Measurements from ENCODE around the gene ST7L.

Gene ST7L

GRCh38 chr1:112619518-112620376, 806 bp upstream of the ST7L start, which contains the start of gene CAPZA1:
TSS of gene CAPZA1 (plus strand) at chr1:112619832. CDS start at chr1:112619845, 13 bp downstream.
- ChIA-PET CTCF (no interaction called here), POLR2A (interaction anchor here (0.6 to 2.5 kb wide), 26 partner anchors 9 to 276 kb away, joined by 3 to 22 read pairs (median 5); partner anchors contain the start of genes MOV10 and RHOC)
- DNase-seq (ENCODE audit: extremely low spot score) = peak; percentile 94
- TF ChIP-seq FOXM1 (IDR thresholded peaks at IDR 0.05; ENCODE audit: borderline replicate concordance) (no peak), ELF4 (IDR thresholded peaks at IDR 0.05) (peak; percentile 71), L3MBTL2 (conservative IDR thresholded peaks at IDR 0.05) (peak; percentile 92), NFRKB (IDR thresholded peaks at IDR 0.05) (no peak; the same call in 1 of the 2 replicates), TARDBP (IDR thresholded peaks at IDR 0.05) (no peak), FOXA1 (IDR thresholded peaks at IDR 0.05) (no peak), SP1 (IDR thresholded peaks at IDR 0.05) (no peak), BHLHE40 (IDR thresholded peaks at IDR 0.05; ENCODE audit: borderline replicate concordance) (no peak), CTBP1 (IDR thresholded peaks at IDR 0.05; ENCODE audit: borderline replicate concordance) (no peak), ARNT (IDR thresholded peaks at IDR 0.05) (no peak), LEF1 (IDR thresholded peaks at IDR 0.05; ENCODE audit: borderline replicate concordance) (no peak), ZNF384 (IDR thresholded peaks at IDR 0.05) (no peak), FOXK2 (IDR thresholded peaks at IDR 0.05) (no peak)
- TF ChIP-seq, protein P1, sequence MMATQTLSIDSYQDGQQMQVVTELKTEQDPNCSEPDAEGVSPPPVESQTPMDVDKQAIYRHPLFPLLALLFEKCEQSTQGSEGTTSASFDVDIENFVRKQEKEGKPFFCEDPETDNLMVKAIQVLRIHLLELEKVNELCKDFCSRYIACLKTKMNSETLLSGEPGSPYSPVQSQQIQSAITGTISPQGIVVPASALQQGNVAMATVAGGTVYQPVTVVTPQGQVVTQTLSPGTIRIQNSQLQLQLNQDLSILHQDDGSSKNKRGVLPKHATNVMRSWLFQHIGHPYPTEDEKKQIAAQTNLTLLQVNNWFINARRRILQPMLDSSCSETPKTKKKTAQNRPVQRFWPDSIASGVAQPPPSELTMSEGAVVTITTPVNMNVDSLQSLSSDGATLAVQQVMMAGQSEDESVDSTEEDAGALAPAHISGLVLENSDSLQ (IDR thresholded peaks at IDR 0.05) = peak; percentile 95

- ChIA-PET CTCF (no interaction called here), POLR2A (interaction anchor here (0.9 to 2.5 kb wide), 20 partner anchors 8 to 455 kb away, joined by 3 to 22 read pairs (median 6); partner anchors contain the start of genes LRIG2, MOV10 and RHOC)
- no peak for DNase-seq (ENCODE audit: extremely low spot score)
- no peak for TF ChIP-seq NFRKB (IDR thresholded peaks at IDR 0.05)
- TF ChIP-seq HDGF (IDR thresholded peaks at IDR 0.05; ENCODE audit: borderline replicate concordance) = no peak
- TF ChIP-seq ARNT (IDR thresholded peaks at IDR 0.05) = no peak
Observed at GRCh38 chr1:112618114-112618720, 724 bp downstream of the ST7L start.

DNA sequence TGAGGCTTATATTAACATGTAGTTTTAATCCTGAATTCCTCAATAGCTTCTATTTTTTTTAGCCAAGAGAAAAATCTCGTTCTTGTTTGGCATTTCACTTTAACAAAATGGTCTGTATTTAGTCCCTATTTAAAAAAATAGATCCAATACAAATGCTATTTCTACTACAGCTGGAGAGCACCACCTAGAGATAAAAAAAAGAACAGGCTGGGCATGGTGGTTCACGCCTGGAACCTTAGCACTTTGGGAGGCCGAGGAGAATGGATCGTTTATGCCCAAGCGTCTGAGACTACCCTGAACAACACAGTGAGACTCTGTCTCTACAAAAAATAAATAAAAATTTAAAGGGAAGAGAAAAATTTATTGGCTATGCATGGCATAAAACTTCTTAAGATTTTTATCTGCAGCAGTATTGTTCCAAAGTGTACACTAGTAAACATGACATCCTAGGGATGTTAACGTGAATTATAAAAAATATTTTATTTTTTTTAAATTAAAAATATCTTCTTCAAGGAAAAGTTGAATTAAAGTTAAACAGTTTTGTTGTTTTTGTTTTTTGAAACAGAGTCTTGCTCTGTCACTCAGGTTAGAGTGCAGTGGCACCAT, 4.4 kb downstream of the ST7L start:
- ChIA-PET POLR2A (interaction anchor here (1.4 kb wide), 1 partner anchor 219 kb away, joined by 4 read pairs; no protein-coding TSS in a partner anchor), CTCF (interaction anchor here (0.7 to 1.9 kb wide), 4 partner anchors 24 to 221 kb away, joined by 3 to 7 read pairs (median 4); partner anchors contain the start of gene MOV10)
- TF ChIP-seq ZNF384 (IDR thresholded peaks at IDR 0.05) (peak; percentile 76), ARNT (IDR thresholded peaks at IDR 0.05) (no peak)
- peak; percentile 18 for DNase-seq (ENCODE audit: extremely low spot score)

DNA sequence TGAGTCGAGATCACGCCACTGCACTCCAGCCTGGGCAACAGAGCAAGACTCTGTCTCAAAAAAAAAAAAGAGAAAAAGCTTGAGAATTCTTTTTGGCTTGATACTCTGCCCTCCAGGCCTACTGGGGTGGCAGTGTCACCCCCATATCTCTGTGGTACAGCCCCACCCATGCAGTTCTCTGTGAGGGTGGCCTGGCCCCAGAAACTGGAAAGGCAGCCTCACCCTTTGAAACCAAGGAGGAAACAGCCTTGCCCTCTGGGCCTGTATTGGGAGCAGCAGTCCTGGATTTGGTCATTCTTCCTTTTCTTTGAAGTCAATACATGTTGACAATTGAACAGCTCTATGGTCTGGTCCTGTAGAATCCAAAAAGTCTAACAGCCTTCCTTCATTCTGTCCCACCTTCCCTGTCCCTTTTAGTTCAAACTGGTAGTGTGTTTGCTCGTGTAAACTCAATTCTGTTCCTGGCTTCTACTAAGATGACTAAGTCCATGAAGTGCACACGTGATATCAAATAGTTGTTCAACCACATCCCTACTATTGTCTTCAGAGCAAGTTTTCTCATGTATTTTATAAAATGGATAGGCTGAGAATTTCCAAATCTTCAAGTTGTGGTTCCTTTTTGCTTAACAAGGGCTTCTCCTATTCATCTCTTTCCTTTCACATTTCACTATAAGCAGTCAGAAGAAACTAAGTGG, 13.2 kb downstream of the ST7L start:
- POLR2A ChIA-PET = no interaction called here

DNA sequence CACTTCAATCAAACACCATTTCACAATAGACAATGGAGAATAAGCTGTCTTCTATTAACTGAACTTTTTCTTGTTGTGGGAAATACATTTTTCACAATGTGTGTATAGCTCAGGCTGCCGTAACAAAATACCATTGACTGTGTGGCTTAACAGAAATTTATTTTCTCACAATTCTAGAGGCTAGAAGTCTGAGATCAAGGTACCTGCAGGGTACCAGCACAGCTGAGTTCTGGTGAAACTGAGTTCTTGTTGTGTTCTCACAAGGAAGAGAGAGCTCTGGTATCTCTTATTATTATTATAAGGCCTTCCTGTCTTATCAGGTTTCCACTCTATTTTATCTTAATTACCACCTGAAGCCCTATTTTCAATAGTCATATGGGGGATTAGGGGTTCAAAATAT, 15.4 kb downstream of the ST7L start:
- CTCF ChIA-PET = no interaction called here

More for the DNA sequence above, 13.2 kb downstream of the ST7L start:
- TF ChIP-seq HDGF (IDR thresholded peaks at IDR 0.05; ENCODE audit: borderline replicate concordance) (no peak), L3MBTL2 (conservative IDR thresholded peaks at IDR 0.05) (no peak), FOXA1 (IDR thresholded peaks at IDR 0.05) (no peak), ELF4 (IDR thresholded peaks at IDR 0.05) (no peak)
- DNase-seq (ENCODE audit: extremely low spot score) = no peak
- CTCF ChIA-PET = no interaction called here

DNA sequence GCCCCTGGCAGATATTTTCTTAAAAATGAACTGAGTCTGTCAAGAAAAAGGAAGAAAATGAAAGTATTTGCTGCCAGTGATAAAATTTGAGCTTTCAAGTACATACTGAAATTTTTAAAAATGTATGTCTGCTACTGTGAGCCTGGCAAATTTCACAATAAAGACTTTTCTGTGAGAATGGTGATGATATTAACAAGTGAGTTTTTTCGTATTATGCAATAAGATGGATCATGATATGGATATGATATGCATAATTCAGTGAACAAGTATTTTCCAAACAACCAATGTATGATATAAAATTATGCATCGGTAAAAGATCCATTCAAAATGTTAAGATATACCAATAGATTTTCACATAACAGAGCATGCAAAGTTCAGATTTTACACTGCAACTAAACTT, 15.9 kb downstream of the ST7L start:
- no peak for DNase-seq (ENCODE audit: extremely low spot score)
- TF ChIP-seq FOXM1 (IDR thresholded peaks at IDR 0.05; ENCODE audit: borderline replicate concordance) (no peak), SP1 (IDR thresholded peaks at IDR 0.05) (no peak), CTBP1 (IDR thresholded peaks at IDR 0.05; ENCODE audit: borderline replicate concordance) (no peak), HDGF (IDR thresholded peaks at IDR 0.05; ENCODE audit: borderline replicate concordance) (no peak), SUZ12 (IDR thresholded peaks at IDR 0.05) (no peak), ZNF384 (IDR thresholded peaks at IDR 0.05) (no peak), FOXK2 (IDR thresholded peaks at IDR 0.05) (no peak), ELF4 (IDR thresholded peaks at IDR 0.05) (no peak)
- CTCF ChIA-PET = no interaction called here
- POLR2A ChIA-PET = interaction anchor here (1.0 to 1.9 kb wide), 2 partner anchors 15 to 207 kb away, joined by 3 to 4 read pairs; partner anchors contain the start of gene CTTNBP2NL

More for the DNA sequence above, 15.4 kb downstream of the ST7L start:
- no peak for DNase-seq (ENCODE audit: extremely low spot score)
- no peak for TF ChIP-seq SUZ12 (IDR thresholded peaks at IDR 0.05)
- no peak for TF ChIP-seq NFRKB (IDR thresholded peaks at IDR 0.05)
- TF ChIP-seq L3MBTL2 (conservative IDR thresholded peaks at IDR 0.05) = no peak
- no peak for TF ChIP-seq CTBP1 (IDR thresholded peaks at IDR 0.05; ENCODE audit: borderline replicate concordance)
- no peak for TF ChIP-seq BHLHE40 (IDR thresholded peaks at IDR 0.05; ENCODE audit: borderline replicate concordance)
- TF ChIP-seq ZNF384 (IDR thresholded peaks at IDR 0.05) = no peak
- TF ChIP-seq FOXA1 (IDR thresholded peaks at IDR 0.05) = no peak
- POLR2A ChIA-PET = interaction anchor here (1.0 to 1.9 kb wide), 2 partner anchors 14 to 208 kb away, joined by 3 to 4 read pairs; partner anchors contain the start of gene CTTNBP2NL

GRCh38 chr1:112599477-112599876, 19.5 kb downstream of the ST7L start:
- TF ChIP-seq FOXK2 (IDR thresholded peaks at IDR 0.05) (no peak), BHLHE40 (IDR thresholded peaks at IDR 0.05; ENCODE audit: borderline replicate concordance) (no peak), L3MBTL2 (conservative IDR thresholded peaks at IDR 0.05) (no peak), ELF4 (IDR thresholded peaks at IDR 0.05) (no peak), HDGF (IDR thresholded peaks at IDR 0.05; ENCODE audit: borderline replicate concordance) (no peak), TARDBP (IDR thresholded peaks at IDR 0.05) (no peak), FOXM1 (IDR thresholded peaks at IDR 0.05; ENCODE audit: borderline replicate concordance) (no peak), ZNF384 (IDR thresholded peaks at IDR 0.05) (no peak)
- TF ChIP-seq, protein P1 (IDR thresholded peaks at IDR 0.05) = no peak
- ChIA-PET CTCF (no interaction called here), POLR2A (no interaction called here)
- DNase-seq (ENCODE audit: extremely low spot score) = no peak

Data from HEK293T (cell line).